D341Med (cell line): Measurements from ENCODE around the gene STXBP1.

ENCODE experiments used
- DNase-seq: peaks from one replicate; pipeline ENCODE4 v3.0.0; 2012; ENCODE audit warnings: low spot score

STXBP1 gene

GRCh38 chr9:127654619-127655018 lies 42.5 kb downstream of the STXBP1 start:
- no peak for DNase-seq

DNA sequence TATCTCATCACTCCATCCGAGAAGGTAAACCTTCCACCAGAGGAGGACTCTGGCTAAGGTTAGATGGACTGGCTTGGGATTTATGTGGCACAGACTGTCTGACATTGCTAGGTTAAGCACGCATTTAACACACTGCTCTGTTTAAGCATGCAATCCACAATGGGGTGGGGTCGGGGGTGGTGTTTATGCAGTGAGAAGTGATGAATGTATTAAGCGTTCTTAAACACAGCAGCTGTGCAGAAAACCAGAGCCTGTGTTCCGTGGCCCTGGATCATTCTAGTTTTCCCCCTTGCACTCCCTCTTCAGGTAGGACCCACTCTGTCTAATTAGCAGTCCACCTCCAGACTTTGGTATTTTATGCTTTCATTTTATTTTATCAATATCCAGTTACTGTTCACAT lies 46.4 kb downstream of the STXBP1 start:
- no peak for DNase-seq

DNA sequence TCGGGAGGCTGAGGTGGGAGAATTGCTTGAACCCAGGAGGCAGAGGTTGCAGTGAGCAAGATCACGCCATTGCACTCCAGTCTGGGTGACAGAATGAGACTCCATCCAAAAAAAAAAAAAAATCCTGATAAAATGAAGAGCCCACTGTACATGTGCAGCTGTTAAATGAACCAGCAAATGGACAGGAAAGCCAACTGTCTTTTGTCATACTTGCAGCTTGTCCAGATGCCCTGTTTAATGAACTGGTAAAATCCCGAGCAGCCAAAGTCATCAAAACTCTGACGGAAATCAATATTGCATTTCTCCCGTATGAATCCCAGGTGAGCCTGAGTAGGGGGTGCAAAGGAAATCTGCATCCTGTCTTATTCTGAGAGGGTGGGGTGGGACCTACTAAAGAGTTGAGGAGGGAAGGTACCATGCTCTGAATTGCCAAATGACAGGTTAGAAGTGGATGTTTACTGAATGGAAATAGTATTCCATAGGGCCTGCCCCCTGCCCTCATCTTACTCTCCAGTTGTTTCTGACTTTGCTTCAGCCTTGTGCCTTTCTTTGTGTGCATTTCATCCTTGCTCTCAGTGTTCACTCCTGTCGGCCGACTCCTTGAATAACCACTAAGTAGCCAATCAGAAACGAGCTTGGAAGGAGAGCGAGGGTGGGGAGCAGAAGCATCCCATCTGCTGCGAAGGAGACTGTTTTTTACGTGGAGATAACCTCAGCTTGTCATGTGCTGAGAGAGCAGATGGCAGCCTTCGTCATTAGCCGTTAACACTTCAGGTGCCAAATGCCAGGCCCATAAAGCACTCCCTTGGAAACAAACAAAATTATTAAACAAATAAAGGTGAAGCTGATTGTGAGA lies 49.0 kb downstream of the STXBP1 start:
- peak; percentile 89 for DNase-seq

GRCh38 chr9:127662617-127663016 lies 50.5 kb downstream of the STXBP1 start:
- no peak for DNase-seq

DNA sequence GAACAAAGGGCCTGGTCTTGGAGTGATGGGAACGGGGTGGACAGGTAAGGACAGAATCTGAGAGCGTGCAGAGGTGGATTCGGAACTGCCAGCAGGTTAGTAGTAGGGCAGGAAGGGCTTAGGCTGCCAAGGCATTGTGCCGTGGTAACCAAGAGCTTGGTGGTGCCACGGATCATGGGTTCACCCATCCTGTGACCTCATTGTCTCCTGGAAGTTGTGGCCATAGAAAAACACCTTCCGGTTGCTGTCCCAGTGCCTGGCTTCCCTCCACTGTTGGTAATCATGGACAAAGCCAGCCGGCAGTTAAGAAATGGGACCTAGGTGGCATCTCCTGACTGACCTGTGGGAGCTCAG lies 52.2 kb downstream of the STXBP1 start:
- no peak for DNase-seq

- DNase-seq: peak; percentile 58
These were observed 52.8 kb downstream of the STXBP1 start for GRCh38 chr9:127664678-127665507.

DNA sequence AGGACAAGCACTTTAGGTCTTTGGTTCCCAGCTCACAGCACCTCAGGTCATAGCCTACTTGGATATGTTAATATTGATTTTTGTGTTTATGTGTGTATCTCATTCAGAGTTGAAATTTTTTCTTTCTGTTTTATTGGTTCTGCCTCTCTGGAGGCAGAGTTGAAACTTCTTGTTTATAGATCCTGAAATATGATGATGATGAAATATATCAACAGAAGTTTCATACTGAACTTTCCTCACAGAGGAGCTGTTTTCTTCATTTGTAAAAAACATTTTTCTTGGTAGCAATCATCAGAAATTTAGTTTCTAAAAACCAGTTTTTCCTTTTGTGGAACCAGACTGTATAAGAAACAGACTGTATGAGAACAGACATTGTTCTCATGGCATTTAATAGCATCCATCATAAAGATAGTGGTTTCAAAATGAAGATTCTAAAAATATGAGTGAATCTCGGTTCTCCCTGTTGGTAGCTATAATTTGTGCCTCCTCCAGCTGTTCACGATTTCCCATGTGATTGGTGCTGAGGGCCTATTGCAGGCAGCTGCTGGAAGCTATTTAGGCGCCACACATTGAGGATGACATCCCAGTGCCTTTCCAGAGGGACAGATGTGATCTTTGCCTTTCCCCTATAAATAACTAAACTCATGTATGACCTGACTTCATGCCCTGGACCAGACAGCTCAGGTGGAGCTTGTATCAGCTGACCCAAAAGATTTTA lies 55.2 kb downstream of the STXBP1 start:
- DNase-seq: no peak

DNA sequence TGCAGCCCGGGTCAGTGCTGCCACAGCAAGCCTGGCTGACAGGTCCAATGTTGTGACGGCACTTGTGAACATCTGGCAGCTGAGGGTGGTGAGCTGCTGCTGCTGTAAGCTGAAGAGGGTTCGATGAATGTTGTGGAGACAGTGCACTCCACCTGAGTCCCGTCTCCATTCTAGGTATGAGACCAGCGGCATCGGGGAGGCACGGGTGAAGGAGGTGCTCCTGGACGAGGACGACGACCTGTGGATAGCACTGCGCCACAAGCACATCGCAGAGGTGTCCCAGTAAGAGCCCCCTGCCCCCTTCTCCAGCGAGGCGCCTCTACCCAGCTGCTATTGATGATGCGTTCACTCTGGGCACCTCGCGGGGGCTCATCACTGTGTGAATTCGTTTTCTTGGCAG lies 55.8 kb downstream of the STXBP1 start:
- no peak for DNase-seq

- no peak for DNase-seq
These were observed 61.2 kb downstream of the STXBP1 start for GRCh38 chr9:127673234-127673633.

DNA sequence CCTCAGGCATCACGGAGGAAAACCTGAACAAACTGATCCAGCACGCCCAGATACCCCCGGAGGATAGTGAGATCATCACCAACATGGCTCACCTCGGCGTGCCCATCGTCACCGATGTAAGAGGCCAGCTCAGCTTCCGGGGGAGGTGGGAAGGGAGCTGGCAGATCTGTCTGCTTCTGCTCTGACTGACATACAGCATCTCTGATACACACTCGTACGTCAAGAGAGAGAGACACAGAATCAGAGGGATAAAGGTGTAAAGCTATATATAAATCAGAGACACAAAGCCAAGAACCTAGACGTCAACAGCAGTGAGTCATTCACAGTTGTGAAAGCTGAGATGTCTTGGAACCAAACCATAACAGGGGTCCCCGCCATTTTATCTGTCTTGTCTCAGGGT lies 64.6 kb downstream of the STXBP1 start:
- DNase-seq: no peak

GRCh38 chr9:127679506-127679905 lies 67.4 kb downstream of the STXBP1 start:
- DNase-seq: no peak

DNA sequence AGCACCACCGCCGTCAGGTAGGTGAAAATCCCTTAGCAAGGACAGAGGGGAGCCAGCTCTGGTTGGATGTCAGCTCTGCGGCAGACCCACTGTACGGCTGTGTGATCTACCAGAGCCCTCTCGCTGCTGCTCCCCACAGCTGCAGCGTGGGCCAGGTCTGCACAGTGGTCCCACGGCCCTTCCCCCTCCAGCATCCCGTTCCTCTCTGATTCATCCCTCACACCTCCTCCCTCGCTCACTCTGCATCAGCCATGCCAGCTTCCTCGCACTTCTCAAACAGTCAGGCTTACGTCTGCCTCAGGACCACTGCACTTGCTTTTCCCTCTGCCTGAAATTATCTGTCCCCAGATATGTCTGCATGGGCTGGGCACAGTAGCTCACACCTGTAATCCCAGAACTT lies 68.1 kb downstream of the STXBP1 start:
- no peak for DNase-seq

- no peak for DNase-seq
These were observed 68.8 kb downstream of the STXBP1 start for GRCh38 chr9:127680846-127681245.

GRCh38 chr9:127682351-127683136 lies 70.5 kb downstream of the STXBP1 start:
- no peak for DNase-seq

DNA sequence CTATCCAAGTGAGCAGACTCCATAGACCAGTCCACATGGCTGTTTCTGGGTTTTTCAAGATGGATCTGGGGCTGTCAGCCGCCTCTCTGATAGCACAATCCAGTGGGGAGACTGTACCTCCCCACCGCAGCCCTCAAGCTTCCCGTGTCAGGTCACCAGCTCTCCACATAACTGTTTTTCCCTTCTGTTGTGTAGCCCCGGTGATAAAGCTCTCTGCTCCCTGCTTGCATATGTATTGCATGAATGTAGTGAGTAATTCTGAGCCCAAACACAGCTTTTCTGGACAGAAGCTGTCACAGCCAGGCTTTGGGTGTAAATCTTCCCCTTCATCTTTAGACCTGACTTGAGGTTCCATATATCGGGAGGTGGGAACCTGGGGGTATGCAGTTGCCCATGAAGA lies 71.6 kb downstream of the STXBP1 start:
- DNase-seq: no peak

DNA sequence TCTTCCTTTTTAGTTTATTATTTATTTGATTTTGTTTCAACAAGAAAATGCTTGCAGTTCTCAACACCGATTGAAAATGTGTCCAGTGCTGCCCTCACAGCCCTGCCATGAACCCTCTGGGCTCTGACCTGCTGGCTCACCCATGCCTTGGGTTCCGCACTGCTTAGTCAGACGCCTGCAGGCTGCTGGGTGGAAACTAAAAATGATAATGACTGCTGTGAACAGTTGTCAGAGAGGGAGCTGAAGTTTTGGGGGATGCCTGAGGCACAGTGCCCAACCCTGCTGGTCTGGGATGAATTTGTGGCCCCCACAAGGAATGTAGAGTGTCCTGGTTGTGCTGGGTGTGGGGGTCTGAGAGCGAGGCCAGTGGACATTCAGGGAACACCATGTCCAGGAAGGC lies 72.5 kb downstream of the STXBP1 start:
- no peak for DNase-seq

DNA sequence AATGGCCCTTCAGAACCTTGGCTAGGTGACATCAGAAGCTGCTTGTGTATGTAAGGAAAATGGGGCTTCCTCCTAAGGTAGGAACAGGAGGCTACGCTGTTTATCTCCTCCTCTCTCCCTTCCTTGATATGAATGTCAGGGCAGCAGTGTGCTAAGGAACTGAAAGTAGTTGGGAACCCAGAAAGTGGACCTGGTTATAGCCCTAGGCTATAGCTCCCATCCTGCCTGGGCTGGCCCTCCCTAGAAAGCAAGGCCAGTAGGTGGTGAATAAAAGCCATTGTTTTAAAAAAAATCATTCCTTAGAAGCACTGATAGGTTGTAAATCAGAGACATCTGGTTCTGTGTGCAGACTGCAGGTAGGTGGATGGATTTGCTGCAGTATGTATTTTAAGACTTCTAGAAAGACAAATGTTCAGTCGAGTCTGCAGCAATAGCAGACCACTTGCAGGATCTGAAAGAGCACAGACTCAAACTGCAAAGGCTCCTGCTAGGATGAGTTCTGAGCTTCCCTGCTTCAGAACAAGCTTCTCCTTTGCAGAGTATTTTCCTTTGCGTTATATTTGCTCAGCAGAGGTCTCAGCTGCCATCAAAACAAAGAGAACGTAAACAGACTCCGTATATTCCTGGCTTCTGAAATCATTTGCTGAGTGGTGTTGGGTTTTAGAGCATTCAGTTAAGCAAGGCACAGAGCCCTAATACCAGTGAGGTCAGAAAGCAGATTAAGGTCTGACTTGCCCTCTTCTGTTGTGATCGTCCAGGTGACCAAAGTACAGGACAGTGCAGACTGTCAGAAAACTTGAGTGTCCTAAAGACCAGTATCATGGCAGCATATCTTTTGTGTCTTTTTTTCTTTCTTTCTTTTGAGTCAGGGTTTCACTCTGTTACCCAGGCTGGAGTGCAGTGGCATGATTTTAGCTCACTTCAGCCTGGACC lies 74.7 kb downstream of the STXBP1 start:
- no peak for DNase-seq

GRCh38 chr9:127689329-127690000 lies 77.4 kb downstream of the STXBP1 start:
- DNase-seq: no peak

GRCh38 chr9:127690735-127691134 lies 78.7 kb downstream of the STXBP1 start:
- DNase-seq: no peak

GRCh38 chr9:127692071-127692470 lies 80.0 kb downstream of the STXBP1 start:
- no peak for DNase-seq
